Midbrain (tissue), 1 donor: Measurements from ENCODE around the gene SH3RF2.
"Not testable (repeated sequence)": the region's sequence is repeated elsewhere in the genome, so short reads cannot be mapped to it uniquely, and the experiment has no call there.

ENCODE experiments used
- DNase-seq: peaks from one replicate; lab custom pipeline; 2025; lab: John Stamatoyannopoulos, UW

The SH3RF2 gene, protein sequence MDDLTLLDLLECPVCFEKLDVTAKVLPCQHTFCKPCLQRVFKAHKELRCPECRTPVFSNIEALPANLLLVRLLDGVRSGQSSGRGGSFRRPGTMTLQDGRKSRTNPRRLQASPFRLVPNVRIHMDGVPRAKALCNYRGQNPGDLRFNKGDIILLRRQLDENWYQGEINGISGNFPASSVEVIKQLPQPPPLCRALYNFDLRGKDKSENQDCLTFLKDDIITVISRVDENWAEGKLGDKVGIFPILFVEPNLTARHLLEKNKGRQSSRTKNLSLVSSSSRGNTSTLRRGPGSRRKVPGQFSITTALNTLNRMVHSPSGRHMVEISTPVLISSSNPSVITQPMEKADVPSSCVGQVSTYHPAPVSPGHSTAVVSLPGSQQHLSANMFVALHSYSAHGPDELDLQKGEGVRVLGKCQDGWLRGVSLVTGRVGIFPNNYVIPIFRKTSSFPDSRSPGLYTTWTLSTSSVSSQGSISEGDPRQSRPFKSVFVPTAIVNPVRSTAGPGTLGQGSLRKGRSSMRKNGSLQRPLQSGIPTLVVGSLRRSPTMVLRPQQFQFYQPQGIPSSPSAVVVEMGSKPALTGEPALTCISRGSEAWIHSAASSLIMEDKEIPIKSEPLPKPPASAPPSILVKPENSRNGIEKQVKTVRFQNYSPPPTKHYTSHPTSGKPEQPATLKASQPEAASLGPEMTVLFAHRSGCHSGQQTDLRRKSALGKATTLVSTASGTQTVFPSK

DNA sequence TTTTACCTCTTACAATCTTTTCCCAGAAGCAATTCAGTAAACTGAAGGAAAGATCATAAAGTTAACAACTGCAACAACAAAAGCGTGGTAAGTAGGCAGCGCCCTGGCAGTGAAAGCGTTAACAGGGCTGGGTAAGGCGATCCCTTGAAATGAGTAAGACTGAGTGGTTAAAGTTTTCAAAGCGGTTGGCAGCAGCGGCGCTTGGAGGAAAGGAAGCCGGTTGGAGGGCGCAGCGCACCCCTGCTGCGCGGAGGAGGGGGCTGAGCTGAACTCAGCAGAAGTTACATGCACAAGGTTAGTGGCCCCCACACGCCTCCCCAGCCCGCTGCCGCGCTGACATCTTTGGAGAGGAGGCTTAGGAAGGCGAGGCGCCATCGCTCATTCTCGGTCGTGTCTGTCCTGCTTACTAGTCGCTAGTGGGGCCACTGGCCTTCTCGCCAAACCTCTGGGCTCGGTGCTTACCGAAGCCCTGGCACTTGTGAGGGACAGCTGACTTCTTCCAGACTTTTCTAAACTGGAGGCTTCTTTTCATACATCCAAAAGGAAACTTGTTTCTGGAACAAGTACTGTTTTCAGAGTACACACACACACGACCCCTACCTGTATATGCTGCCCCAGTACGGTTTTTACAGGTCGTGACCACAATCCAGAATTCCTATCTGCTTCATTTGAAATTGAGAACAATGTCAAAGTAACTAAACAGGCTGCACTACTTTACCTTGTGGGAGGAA, at the start of gene SH3RF2:
Gene SH3RF2, plus strand, starts transcription at position 178 of the 731 bp plus-strand sequence. CDS start 1,351 bp downstream, outside the sequence.
- no peak for DNase-seq

DNA sequence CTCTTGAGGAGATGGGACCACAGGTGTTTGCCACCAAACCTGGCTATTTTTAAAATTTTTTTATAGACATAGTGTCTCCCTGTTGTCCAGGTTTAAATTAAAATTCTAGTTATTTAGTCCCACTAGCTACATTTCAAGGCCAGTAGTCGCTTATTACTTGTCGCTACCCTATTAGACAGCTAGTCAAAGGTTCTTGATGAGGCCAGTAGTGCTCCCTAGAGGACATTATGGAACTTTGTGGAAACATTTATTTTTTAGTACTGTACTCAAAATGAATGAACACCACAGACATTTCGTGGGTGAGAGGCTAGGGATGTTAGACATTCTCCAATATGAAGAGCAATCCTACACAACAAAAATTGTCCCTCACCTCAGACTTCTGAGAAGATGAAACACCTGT, 49.2 kb upstream of the SH3RF2 start:
- DNase-seq = no peak

DNA sequence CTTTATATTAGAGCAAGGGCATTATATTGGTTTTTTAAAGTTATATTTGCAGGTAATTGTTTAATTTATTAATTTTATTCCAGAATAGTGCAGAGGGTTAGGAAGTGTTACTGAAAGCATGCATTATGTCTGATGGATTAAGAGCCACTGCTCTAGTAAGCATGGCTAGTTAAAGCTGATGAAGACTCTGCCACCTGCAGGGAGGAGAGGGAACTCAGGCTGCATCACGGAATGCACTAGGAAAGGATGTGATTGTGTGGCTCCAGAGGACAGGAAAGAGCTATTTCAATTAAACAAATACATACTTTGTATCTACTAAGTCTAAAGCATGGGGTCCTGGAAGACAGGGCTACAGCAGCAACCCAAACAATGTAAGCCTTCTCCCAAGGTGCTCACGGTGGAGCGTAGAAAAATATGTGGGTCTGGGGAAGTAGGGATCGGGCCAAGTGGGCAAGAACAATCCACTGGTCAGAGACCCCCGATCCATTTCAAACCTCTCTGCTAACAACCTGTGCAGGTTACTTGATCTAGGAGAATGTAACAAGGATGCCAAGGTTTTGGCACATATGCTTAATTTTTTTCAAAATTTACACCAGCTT, 48.3 kb upstream of the SH3RF2 start:
- DNase-seq = no peak

DNA sequence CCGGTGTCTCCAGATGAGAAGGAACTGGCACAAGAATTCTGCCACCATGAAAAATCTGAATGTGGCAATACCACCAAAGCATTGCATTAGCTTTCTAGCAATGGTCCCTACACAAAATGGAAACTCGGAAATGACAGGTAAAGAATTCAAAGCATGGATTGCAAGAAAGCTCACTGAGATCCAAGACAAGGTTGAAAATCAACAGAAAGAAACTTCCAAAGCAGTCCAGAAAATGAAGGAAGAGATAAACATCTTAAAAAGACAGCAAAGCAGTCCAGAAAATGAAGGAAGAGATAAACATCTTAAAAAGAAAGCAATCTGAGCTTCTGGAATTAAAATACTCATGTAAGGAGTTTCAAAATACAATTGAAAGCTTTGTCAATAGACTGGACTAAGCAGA, 46.8 kb upstream of the SH3RF2 start:
- no peak for DNase-seq

DNA sequence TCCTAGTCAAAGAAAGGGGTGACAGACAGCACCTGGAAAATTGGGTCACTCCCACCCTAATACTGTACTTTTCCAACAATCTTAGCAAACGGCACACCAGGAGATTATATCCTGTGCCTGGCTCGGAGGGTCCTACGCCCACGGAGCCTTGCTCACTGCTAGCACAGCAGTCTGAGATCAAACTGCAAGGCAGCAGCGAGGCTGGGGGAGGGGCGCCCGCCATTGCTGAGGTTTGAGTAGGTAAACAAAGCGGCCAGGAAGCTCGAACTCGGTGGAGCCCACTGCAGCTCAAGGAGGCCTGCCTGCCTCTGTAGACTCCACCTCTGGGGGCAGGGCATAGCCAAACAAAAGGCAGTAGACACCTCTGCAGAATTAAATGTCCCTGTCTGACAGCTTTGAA, 45.0 kb upstream of the SH3RF2 start:
- not testable (repeated sequence) for DNase-seq

DNA sequence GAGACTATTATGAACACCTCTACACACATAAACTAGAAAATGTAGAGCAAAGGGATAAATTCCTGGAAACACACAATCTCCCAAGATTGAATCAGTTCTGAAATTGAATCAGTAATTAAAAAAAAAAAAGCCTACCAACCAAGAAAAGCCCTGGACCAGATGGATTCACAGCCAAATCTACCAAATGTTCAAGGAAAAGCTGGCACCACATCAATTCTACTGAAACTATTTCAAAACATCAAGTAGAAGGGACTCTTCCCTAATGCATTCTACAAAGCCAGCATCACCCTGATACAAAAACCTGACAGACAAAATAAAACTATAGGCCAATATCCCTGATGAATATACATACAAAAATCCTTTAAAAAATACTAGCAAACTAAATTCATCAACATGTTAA, 38.2 kb upstream of the SH3RF2 start:
- no peak for DNase-seq

DNA sequence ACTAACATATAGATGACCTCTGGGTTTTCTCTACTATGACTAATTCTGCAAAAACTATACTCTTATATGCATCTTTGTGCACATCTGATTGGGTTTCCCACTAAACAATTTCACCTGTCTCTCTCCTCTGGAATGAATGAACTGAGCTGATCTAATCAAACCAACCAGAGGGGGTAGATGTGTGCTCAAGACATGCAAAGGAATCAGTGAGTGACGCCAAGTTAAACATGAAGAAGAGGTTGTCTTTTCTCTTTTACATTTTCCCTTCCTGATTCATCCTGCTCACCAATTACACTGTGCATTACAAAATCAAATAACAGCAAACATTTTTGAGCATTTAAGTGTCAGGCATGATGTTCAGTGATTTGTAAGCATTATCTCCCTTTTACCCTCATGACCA, 34.0 kb upstream of the SH3RF2 start:
- DNase-seq = no peak

DNA sequence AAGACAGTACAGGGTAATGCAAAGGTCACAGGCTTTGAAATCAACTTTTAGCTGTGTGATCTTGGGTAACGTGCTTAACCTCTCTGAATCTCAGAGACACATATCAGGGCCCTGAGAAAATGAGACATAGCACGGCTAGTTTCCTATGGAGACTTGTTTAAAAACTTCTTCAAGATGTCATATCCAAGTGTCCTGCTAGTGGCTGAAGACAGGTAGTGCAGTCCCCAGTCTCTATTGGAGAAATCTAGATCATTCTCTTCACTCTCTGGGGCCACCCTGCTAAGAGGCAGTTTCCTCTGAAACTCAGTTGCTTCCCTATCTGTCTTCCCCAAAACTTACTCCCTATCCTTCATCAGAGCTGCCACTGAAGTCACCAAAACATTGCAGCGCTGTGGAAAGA, 33.3 kb upstream of the SH3RF2 start:
- no peak for DNase-seq

DNA sequence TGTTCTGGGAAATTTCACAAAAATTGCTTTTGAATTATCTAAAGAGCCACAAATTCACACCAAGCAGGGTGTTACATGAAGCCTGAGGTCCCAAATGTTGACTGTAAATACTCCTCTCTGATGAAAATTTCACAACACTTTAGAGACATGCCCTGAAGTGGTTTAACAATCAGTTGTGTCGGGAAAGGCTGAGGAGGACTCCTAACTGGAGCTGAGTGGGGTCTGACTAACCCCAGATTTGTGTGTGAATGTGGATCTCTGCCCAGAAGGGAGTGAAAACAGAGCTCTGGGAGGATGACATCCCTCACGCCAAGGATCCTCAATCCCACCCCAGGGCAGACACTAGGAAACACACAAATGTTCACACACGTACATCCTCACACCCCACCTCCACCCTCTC, 32.5 kb upstream of the SH3RF2 start:
- DNase-seq = no peak

DNA sequence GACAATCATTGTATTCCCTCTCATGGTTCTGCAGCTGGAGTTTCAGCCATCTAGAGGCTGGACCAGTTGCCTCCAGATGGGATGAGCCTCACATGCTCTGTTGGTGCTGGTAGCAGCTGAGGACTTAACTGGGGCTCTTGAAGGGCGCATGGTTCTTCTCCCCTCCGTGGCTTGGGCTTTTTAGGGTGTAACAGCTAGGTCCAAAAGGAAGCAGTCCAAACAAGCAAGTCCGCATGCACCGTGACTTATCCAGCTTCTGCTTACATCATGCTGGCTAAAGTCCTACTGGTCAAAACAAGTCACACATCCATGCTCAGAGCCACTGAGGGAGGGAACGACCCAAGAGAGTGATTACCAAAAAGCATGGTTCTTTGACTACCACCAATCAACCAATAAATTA, 31.6 kb upstream of the SH3RF2 start:
- no peak for DNase-seq

DNA sequence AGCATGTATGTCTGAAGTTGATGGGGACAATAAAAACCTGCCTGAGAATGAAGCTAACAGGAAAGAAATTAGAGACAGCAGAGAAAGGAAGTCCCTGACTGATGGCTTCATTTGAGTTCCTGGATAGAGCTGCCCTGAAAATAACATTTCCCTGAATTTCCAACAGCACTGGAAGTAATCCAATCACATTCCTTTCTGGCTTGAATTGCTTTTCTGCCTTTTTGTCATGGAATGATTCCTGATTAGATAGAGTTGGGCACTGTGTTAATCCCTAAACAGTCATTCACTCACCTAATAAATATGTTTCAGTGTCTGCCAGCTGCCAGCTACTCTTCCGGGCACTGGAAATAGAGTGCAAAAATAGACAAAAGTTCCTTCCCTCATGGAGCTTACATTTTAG, 30.0 kb upstream of the SH3RF2 start:
- DNase-seq = no peak

DNA sequence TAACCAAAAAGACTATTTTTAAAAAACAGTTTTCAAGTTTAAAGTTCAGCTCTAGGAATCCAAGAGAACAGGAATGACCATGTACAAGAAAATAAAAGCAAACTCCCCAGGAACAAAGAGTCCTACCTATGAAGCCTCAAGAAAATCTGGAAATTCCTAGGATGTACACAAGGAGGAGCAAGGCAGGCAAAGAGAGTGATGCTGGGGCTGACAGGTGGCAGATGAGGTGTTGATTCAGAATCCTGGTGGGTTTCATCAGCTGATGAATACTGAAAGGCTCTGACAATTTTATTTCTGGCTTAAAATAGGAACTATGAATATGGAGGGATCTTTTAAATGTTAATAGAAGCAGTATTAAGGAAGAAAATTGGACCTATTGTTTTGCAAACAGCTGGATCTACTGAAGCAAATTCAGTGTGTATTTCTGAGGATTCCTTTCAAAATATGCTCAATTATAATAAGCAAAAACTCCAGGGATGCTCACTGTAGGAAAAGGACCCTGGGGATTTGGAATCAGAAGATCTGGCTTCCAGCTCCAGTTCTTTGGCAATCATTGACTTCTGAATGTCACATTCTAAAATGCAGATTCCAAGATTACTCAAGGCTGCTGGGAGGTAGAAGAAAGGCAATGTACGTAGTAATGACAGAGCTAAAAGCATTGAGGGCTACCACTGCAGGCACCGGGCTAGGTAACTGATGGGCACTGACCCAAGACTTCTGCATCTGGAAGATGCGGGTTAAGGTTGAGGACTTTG, 28.0 kb upstream of the SH3RF2 start:
- no peak for DNase-seq

DNA sequence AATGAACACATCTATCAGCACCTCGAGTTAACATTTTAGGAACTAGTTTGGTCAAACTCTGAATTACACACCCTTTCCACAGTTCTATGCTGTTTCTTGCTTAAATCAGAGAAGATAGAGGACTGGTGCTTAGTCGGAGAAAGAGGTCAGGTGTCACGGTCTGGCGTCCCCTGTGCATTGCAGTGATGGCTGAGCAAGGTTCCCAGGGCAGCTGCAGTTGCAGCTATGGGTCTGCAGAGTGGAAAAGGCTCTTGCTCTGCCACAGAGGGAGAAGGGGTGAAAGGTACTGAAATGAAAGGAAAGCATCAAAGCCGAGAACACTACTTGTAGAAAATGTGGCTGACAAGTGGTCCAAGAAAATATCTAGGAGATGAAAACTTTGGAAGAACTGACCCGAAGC, 25.2 kb upstream of the SH3RF2 start:
- no peak for DNase-seq

DNA sequence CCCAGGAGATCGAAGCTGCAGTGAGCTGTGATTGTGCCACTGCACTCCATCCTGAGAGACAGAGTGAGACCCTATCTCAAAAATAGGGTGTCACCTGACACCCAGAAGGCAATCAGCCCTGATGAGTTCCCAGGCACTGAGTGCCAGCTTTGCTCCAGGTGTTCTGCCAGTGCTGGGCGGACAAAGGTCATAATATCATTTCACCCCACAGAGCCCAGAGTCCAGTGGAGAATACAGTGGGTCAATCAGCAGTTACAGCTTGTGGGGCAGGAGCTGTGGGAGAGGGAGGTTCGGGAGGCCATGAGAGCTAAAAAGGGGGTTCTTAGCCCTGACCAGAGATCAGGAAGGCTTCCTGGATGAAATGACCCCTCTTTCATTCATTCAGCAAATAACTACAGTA, 24.4 kb upstream of the SH3RF2 start:
- DNase-seq = no peak

DNA sequence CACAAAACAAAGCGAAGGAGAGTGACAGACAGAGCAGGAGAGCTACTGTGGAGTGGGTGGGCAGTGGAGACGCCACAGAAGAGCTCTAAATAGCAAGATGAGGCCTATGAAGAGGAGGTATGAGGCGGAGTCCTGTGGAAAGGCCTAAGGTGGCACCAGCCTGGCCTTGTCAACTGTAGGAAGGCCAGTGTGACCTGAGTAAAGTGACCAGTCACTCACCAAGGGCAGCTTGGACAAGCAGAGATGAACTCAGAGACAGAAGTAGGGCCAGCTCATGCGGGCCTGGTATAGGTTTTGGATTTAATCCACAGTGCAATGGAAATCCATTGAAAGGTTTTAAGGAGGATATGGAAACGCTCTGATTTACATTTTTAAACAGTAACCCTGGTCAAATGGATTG, 23.8 kb upstream of the SH3RF2 start:
- DNase-seq = no peak

DNA sequence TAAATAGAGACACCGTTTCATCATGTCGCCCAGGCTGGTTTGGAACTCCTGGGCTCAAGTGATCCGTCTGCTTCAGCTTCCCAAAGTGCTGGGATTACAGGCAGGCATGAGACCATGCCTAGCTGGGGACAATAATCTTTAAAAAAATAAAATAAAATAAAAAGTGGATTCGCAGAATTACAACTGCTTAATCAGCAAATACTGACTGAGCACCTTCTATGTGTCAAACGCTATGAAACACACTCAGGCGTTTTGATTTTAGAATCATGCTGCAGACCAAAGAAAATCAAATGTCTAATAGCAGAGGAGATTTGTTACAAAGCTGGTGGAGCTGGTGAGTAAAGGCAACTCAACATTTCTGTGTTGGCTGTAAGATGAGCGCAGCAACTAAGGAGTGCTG, 22.7 kb upstream of the SH3RF2 start:
- DNase-seq = no peak

DNA sequence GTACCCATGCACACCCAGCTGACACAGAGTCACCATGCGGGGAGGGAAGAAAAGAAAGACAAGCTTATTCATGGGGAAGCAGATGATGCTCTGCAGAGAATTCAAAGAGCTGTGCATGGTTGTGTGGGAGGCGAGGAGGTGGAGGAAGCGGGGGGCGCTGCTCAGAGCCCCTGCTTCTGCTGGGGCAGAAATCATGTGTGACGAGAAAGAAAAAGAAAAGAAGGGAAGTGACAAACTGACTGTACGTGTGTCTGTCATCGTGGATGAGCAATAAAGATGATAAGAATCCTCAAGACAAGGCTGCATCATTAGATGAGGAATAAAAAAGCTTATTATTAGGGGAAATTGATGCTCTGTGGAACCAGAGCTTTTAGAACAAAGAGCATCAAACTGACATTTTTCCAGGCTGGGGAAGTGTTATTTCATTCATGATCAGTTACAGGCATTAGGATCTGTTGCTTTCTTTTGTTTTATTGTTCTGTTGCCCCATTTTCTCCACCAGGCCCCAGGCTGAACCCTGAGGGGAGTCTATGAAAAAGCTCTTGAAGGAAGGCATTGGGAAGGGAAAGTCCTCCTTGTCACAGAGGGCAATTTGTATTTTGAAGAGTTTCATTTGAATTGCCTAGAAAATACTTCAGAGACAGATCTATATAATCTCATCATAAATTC, 20.3 kb upstream of the SH3RF2 start:
- DNase-seq = no peak

DNA sequence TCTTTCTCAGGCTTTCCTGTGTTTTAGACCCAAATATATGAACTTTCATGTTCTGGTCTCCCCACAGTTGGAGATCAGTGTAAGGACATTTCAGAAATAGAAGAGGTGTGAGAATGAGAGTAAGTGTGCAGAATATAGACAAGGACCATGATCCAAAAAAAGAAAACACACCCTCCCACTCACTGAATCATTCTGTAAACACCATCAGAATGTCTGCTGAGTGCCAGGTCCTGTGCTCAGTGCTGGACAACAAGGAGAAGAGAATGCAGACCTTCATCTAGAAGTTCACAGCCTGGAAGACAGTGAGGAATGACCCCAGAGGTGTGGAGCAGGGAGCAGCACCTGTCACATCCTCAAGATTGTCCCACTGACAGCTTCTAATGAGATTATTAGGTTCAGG, 19.1 kb upstream of the SH3RF2 start:
- no peak for DNase-seq

DNA sequence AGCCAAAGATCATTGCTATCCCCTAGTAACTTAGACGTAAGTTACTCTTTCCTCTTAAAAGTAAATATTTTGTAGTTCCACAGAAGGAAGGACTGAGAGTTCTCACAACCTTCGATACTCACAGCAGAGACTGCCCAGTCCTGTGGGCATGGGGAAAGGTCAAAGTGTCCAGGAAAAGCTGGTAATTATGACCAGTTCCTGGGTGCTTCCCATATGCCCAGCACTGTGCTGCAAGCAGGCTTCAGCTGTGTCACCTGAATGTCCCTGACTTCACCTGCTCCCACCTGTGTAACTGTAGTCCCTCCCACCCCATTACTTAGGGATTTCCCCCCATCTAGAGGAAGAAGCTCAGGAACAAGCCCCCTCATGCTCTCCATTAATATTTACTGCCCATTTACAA, 18.0 kb upstream of the SH3RF2 start:
- no peak for DNase-seq

DNA sequence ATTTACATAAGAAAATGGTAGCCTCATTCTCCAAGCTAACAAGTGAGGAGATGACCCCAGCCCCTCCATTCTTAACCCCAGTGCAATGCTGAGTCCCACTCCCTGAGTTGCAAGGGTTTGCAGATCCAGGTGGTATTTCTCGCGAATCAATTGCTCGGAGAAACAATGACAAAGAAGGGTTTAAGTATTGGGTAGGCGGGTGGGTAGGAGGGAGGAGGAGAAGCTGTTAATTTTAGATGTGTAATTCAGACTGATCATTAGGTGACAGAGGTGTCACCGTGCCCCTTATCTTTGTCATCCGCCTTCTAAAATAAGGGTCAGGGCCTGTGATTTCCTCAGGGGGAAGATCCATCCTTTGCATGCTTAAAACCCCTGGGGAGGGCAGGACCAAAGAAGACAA, 17.0 kb upstream of the SH3RF2 start:
- no peak for DNase-seq

DNA sequence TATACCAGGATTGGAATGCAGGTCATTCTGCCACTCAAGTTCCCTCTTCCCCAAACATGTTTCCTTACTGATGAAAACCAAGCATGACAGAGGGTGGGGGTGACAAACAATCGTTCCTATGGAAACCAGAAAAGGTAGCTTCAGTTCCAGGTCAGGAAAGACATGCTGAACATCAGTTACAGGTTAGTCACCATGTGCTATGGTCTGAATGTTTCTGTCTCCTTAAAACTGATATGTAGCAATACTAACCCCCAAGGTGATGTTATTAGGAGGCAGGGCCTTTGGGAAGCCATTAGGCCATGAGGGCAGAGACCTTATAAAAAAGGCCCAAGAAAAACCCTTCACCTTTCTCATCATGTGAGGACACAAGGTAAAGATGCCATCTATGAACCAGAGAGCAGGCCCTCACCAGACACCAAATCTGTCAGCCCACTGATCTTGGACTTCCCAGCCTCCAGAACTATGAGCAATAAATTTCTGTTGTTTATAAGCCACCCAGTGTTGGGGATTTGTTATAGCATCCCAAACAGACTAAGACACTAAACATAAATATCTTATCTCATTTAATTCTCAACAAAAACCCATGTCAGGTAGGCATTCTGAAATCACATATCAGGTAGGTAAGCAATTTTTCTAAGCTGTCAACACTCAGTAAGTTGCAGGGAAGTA, 15.7 kb upstream of the SH3RF2 start:
- DNase-seq = no peak
